Measurements from ENCODE around the gene GHRH.

GRCh38 chr20:37249304-37249703 is 12.3 kb downstream of the GHRH start:
- TF ChIP-seq CTCF (conservative IDR thresholded peaks at IDR 0.05; ENCODE audit: low read length) (no peak), EZH2phosphoT487 (IDR thresholded peaks at IDR 0.05; ENCODE audit: borderline replicate concordance, low read depth, low read length) (no peak)
